GM21423 (cell line): ENCODE measurements around the gene PI4KB.
"Not testable (repeated sequence)": the region's sequence is repeated elsewhere in the genome, so short reads cannot be mapped to it uniquely, and the experiment has no call there.

ENCODE experiments used
- ATAC-seq: cut with Tn5 transposase; IDR thresholded peaks from one replicate; pipeline ENCODE4 v1.9.1; 2021; ENCODE audit warnings: mild to moderate bottlenecking, moderate library complexity; ENCODE audit not compliant: unreplicated experiment

The PI4KB gene

DNA sequence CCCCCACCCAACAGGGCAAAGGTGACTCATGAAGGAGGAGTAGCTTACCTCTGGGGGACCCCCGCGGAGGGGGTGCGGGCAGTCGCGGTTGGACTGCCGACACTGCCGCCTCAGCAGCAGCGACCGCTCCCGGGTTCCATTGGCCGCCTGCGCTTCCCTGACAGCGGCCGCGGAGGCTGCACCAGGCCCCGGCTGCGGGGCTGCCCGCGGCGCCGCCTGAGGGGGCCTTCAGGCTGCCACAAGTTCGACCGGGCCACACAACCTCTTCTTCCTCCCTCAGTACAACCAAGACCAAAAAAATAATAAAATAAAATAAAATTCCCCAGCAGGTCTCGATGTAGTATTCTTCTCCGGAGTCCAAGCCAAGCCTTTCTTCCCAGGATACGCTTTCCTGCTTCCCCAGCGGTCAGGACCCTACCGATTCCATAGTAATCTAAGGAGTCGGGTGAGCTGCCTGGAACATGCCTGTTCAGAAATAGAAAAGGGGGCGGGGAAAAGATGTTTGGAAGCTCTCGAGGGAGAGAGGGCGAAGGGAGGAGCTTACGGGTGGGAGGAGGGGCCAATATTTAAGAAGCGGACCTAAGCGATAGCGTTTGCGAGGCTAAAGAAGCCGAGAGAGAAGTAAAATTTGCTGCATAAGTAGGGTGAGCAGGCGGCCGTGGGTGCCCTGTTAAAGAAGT, at the start of gene PI4KB:
PI4KB (minus strand) TSS at position 194 of the 680 bp plus-strand sequence. CDS start 10,935 bp downstream, outside the sequence.
- peak; percentile 83 for ATAC-seq

DNA sequence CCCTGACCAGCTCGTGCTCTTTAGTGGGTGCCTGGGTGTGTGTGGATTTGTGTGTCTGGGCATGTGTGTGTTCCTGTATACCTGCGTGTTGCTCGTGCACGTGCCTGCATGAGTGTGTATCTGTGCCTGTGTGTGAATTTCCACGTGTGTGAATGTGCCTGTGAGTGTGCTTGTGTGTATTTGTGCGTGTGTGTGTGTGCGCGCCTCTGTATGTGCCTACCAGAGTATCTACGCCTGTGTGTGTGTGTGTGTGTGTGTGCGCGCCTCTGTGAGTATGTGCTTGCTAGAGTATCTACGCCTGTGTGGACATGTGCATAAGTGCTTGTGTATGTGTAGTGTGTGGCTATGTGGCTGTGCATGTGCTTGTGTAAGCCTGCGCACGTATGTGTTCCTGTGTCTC, 46.0 kb upstream of the PI4KB start:
- no peak for ATAC-seq

DNA sequence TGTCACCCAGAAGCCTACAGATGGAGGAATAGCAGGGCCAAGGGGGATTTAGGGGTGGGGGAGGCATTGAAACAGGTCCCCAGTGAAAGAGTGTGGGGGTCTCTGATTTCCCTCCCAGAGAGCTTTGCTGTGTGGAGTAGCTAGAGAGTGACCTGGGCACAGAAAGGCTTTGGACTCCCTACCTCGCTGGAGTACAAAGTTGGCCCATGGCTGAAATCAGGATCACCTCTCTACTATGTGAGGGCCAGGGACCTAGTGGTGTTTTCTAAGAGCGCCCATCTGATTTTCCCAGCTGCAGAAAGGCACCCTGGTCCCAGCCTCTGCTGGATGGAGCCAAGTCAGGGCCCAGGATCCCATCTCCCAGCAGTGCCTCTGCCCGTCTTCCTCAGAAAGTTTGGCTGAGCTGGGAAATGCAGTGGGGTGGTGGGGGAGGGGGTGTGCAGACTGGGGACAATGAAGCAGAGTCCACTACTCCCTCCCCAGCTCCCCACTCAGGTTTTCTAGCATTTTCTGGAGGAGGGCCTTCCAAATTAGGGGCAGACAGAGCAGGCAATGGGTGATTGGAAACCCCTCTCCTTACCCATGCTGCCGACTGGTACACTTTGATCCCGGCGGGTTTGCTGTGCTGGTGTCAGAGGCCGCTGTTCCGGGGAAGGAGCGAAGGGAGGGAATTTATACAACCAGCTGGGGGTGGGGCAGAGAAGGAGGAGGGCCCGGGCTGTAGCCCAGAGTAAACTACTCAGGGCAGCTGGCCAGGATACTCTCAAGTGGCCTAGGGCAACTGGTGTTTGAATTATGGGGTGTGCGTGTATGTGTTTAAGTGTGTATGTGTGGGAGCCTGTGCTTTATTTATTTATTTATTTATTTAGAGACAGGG, 45.1 kb upstream of the PI4KB start, which contains the start of gene SELENBP1:
SELENBP1 (minus strand) TSS at position 648 of the 877 bp plus-strand sequence; CDS start at position 584, 64 bp downstream.
- no peak for ATAC-seq

DNA sequence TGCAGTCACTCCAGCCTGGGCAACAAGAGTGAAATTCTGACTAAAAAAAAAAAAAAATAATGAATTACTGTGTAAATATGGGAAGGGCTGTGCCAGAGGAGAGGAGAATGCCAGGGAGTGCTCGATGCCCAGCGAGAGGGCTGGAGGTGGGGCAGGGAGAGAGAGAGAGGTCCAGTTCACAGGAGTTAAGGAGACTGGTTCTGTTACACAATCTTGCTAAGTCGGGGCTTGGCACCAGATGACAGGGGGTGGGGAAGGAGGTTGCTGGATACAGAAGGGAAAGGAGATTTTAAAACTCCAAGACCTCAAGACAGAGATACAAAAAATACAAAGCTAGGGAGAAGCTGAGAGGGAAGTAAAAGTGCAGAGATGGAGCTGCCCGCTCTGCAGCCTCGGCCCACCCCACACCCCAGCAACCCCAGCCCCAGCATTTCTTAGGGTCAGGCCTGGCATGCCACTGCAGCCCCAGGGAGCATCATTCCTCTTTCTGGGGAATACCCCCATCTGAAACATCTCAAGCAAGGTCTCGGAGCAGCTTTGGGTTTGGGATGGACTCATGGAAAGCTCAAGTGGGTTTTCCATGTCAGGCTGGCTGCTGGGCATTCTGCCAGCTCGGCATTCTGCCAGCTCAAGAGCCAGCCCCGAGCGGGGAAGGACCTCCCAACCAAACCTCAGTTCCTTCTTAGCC, 44.3 kb upstream of the PI4KB start:
- ATAC-seq = no peak

DNA sequence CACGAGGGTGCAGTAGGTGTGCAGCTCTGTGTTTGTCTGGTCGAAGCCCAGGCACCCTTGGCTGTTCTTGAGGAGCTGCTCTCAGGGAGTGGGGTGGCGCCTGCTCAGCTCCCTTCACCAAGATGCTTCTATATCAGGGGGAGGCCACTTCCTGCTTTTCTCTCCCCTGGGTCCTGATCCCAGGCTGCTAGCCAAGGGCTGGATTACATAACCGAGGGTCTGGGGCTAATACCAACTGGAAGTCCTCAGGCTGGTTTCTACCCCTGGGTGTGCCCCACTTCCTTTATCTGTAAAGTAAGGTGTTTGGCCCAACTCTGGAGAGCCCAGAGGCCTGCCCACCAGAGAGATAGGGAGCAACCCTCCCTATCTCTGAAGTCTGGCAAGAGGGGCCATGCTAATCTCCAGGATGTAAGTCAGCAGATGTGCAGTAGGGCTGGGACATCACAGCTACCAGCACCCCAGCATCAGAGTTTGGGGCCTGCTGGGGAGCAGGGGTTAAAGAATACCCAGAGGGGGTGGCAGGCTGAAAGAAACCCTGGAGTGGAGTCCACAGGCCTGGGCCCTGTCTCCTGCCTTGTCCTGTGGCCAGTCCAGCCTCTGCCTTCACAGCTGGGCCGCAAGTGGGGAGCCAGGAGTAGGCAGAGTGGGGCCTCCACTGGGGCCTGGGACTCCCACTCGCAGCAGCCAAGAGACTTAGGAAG, 43.1 kb upstream of the PI4KB start:
- no peak for ATAC-seq

DNA sequence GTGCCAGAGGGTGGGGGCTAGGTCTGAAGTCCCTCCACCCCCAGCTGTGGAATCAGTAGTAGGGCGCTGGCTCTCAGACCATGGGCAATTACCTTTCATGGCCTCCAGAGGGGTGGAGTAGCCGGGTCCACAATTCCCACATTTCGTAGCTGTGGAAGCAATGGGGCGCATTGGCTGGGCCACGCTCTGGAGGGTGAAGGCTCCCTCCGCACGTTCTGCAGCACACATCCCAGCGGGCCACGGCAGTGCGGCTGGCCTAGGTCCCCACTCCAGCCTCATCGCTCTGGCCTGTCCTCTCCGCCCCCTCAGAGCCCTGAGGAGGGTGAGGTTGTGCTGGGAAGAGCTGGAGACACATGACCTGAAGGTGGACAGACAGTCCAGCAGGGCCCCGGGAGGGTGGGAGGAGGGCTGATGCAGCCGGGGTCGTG, 42.4 kb upstream of the PI4KB start:
- no peak for ATAC-seq

DNA sequence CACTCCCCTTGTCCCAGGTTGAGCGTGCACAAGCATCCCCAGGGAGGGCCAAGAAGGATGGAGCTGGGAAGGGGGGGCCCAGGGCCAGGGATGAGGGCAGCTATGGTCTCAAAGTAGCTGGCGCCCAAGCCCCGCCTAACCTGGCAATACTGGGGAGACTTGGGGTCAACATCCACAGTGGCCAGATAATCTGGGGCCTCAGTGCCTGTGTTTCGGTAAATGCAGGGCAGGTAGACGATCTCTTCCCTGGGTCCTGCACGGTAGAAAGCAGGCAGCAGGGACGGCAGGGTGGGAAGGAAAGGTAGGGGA, 42.0 kb upstream of the PI4KB start:
- ATAC-seq = no peak

DNA sequence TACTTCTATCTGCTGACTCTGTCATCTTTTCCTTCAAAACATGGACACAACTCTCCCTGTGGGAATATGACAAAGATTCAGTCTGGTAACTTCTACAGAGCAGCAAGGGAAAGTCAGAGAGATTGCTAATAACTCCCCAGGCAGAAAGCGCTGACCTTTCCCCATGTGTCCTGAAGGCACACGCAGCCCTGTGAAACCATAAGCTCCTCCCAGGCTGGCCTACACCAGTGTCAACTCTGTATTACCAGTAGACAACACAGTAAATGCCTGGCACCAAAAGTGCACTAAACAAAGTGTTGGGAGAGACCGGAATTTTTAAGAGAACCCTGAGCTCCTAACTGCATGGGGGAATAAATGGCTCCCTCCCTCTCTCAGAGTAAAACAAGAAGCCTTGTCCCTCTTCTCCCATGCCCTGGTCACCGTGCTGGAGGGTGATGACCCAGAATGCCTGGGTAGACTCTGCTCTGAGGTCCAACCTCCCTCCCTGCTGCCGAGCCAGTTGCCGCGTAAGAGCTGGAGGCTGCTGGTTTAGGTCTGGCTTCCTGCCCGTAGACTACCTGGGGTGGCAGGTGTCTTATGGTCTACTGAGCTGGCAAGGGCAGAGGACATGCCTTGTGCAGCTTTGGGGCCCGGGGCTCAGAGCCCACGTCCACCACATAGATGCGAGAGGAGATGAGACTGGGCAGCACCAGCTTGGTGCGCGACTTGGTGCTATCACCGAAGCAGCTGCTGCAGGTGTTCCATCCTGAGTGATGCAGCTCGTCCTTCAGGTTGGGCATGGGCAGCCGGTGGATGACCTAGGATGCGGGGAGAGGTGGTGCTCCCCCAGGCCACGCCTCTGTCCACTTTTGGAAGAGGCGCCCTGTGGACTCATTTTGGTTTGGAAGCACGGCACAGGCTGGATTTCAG, 41.4 kb upstream of the PI4KB start:
- ATAC-seq = no peak

DNA sequence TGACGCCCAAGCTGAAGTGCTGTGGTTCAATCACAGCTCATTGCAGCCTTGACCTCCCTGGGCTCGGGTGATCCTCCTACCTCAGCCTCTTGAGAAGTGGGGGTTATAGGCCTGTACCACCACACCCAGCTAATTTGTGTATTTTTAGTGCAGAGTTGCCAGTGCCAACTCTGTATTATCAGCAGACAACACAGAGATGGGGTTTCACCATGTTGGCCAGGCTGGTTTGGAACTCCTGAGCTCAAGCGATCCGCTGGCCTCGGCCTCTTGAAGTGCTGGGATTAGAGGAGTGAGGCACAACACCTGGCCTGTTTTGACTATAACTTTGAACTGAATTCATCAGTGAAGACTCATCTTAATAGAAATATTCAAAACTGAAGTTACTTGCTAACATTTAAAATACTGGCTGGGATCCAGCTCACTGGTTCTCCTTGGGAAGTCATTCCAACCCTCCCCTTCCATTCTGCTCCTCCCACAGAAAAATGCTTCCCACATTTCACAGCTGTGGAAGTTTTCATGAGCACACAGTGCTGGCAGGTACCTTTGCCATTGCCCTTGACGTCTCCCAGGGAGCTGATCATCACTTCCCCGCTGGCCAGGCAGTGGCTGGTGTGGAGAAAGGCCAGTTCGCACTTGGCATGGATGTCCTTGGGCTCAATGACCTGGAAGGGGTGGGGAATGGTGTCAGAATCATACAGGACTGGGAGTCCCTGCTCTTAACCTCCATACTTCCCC, 40.6 kb upstream of the PI4KB start:
- ATAC-seq = no peak

DNA sequence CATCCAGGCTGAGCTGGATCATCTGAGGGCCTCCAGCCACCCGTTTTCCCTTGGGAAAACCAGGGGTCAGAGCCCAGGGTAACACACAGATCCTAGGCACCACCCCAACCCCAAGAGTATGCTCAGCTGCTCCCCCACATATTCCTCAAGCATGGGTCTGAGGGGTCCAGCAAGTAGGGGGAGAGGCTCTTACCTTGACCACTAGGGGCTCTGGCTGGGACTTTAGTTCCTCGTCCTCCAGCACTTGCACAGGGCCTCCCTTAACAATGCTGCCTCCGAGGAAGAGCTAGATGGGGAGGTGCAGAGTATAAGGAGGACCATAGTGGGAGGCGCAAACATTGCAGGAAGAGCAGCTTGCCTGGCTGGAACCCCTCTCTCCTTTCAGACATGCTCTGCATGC, 37.8 kb upstream of the PI4KB start:
- no peak for ATAC-seq

DNA sequence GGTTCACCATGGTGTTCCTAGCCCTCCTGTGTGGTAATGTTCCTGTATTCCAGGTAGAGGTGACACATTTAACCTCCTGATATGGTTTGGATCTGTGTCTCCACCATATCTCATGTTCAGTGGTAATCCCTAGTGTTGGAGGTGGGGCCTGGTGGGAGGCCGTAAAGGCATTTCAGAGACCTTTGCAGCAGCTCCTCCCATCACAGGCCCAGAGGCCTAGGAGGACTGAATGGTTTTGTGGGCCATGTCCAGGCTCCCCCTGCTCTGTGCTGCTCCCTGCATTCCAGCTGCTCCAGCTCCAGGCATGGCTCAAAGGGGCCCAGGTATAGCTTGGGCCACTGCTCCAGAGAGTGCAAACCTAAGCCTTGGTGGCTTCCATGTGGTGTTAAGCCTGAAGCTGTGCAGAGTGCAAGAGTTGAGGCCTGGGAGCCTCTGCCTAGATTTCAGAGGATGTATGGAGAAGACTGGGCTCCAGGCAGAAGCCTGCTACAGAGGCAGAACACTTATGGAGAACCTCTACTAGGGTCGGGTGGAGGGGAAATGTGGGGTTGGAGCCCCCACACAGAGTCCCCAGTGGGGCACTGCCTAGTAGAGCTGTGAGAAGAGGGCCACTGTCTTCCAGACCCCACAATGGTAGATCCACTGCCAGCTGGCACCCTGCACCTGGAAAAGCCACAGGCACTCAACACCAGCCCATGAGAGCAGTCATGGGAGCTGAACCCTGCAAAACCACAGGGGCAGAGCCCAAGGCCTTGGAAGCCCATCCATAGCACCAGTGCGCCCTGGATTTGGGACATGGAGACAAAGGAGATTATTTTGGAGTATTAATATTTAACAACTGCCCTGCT, 35.3 kb upstream of the PI4KB start:
- ATAC-seq = no peak

DNA sequence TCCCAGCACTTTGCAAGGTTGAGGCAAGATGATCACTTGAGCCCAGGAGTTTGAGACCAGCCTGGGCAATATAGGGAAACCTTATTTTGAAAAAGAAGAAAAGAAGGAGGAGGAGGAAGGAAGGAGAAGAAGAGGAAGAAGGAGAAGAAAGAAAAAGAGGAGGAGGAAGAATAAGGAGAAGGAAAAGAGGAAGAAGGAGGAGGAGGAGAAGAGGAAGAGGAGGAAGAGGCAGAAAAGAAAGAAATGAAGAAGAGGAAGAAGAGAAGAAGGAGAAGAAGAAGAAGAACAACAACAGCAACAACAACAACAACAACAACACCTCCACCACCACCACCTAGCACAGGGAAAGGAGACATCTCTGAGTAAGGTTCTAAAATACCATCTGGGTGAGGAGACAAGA, 34.7 kb upstream of the PI4KB start:
- ATAC-seq = no peak

DNA sequence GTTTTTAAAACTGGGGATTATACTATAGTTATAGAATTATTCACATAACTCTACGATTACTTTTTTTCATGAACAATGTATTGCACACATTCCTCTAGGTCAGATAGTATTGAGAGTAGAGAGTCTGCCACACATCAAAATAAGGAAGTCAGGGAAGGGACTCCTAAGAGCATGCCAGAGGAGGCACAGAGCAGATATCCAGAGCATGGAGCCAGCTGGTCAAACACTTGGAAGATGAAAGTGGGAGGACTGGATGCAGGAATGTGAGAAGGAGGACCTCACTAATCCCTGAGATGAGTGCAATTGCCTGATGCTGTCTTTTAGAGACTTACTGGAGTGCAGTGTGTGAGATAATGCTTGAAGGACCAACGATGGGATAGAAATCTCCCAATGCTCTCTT, 29.5 kb upstream of the PI4KB start:
- no peak for ATAC-seq

DNA sequence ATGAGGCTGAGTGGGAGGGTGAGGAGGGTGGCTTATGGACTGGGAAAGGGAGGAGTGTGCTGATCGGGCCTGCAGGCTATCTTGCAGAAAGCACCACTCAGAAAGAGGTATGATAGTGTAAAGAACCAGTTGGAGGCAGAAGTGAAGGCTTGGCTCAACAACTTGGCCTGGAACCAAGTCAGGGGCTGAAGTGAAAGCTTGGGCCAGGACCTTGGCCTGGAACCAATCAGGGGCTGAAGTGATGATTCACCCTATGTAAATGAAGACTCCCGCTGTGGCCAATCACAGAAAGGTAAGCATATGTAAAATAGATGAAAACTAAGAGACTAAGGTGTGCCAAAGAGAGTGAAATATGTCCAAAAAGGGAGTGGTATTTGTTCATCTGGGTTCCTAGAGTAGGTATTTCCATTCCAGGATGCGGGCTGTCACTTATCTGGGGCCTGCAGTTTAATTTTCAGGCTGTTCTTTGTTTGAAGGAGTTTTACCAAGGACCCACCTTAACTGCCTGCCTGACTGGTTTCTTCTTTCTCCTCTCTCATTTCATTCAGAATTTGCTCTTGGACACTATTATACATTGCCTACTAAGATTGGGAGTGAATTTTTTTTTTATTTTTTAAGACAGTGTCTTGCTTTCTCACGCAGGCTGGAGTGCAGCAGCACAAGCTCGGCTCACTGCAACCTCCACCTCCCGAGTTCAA, 25.0 kb upstream of the PI4KB start:
- ATAC-seq = no peak

DNA sequence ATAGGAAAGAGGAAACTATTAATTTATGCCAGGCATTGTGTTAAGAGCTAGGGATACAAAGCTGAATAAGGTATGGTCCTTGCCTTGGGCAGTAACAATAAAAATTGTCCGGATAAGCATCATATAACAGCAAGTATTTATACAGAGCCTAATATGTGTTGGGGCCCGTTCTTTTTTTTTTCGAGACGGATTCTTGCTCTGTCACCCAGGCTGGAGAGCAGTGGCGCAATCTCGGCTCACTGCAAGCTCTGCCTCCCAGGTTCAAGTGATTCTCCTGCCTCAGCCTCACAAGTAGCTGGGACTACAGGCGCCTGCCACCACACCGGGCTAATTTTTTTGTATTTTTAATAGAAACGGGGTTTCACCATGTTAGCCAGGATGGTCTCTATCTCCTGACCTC, 23.1 kb upstream of the PI4KB start:
- ATAC-seq = not testable (repeated sequence)

DNA sequence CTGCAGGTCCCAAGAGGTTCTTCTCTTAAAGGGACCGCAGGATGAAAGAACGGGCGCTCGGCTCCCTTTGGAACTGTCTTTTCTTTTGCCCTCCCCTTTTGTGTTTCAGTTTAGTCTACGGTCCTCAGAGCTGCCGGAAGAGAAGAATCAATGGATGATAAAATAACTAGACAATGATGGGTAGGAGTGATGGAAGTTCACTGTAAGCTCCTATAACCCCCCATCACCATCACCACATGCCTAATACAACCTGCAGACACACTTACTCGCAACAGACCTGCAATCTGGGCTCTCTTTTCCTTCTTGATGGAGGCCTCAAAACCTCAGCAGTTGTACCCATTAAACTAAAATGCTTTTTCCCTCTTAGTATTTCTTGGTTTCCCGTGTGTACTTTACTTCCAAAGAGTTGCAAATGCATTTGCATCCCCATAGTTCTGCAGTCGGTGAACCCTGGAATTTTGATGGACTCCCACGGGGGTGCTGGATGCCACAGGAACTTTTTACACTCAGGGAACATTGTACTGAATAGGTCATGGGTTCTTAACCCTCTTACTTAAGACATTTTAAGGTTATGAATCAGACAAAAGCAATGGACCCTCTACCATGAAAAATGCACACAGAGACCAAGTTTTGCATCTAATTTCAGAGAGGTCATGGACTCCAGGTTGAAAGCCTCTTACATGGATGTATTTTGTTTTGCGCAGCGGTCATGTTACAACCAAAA, 20.5 kb upstream of the PI4KB start:
- ATAC-seq = no peak
